SKM-1 treated with dmso at 0.1 percent for 144 hours (cell line): ENCODE results near the gene KRTAP21-1.
"Not testable (repeated sequence)": the region's sequence is repeated elsewhere in the genome, so short reads cannot be mapped to it uniquely, and the experiment has no call there.

Experiments used
- DNase-seq: peaks from one replicate; lab custom pipeline; 2025; ENCODE audit not compliant: unreplicated experiment; lab: John Stamatoyannopoulos, UW

KRTAP21-1 gene

DNA sequence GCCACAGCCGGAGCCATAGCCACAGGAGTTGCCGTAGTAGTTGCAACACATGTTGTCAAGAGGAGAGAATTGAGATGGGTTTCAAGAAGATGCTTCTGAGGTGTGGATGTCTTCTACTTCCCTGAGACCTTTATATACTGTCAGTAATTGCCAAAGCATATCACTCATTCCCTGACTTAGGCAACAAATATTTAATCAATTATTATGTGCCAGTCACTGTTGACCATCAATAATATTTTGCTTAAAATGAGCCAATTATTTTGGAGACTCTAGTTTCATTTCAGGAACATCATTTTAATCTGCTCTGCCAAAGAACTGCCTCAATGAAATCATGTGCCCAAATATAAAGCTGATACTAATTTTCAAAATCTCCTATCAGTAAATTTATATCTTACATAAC lies at the start of gene KRTAP21-1:
Gene KRTAP21-1, minus strand, starts transcription at position 101 of the 400 bp plus-strand sequence. Its CDS starts 50 bp downstream, at position 51.
- not testable (repeated sequence) for DNase-seq

DNA sequence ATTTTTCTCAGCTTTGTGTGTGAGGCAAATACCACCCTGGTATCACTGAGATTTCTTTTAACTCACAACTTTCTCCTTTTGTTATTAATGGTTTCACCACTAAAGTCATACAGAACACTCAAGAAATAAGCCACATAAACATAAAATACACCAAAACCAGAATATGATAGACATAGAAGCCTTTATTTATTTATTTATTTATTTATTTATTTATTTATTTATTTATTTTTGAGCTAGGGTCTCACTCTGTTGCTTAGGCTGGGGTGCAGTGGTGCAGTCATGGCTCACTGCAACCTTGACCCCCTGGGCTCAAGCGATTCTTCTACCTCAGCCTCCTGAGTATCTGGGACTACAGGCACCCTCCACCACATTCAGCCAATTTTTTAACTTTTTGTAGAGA lies 45.4 kb upstream of the KRTAP21-1 start:
- DNase-seq: no peak

DNA sequence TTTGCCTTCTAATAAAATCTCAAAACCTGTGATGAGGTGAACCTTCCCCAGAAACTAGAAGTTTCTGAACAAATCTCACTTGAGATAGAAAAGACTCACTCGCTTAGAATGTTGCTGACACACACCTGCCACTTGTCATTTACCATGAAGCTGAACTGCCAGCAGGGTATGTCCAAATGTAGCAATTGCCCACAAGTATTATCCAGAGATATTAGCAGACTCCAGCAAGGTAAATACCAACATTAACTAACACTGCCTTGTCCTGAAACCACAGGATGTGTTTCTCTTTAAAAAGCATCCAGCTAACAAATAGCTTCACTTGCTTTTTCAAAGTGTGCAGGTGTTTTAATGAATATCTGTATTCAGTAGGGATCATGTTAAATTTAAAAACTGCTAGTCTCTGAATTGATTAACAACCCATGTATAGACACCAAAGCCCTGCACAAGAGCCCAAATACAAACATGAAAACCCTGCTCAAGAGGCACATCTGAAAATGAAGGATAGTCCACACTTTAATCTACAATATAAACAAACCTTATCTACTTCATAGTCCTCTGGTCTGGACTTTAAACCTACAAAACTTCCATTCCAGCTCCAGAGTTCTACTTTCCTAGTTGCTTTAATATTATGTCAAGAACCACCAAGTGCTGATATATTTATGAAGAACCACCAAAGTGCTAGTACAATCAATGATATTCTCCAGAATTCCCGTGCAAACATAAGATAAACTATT lies 38.5 kb upstream of the KRTAP21-1 start:
- no peak for DNase-seq

DNA sequence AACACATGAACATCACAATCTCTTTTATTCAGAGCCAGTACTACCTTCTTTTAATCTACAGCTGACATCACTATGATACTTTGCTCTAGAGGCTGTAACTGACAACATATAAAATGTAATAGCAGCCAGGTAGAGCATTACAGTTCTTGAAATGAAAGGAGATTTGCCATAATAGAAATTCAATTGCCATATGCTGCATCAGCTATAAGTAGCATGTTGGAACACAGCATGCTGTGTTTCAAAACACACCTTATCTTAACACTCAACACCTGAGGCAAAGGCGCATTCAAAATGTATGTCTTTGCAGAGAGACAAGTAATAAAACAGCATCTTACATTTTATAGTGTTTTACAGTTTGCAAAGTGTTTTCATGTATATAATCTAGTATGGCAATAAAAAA lies 24.0 kb upstream of the KRTAP21-1 start:
- no peak for DNase-seq

DNA sequence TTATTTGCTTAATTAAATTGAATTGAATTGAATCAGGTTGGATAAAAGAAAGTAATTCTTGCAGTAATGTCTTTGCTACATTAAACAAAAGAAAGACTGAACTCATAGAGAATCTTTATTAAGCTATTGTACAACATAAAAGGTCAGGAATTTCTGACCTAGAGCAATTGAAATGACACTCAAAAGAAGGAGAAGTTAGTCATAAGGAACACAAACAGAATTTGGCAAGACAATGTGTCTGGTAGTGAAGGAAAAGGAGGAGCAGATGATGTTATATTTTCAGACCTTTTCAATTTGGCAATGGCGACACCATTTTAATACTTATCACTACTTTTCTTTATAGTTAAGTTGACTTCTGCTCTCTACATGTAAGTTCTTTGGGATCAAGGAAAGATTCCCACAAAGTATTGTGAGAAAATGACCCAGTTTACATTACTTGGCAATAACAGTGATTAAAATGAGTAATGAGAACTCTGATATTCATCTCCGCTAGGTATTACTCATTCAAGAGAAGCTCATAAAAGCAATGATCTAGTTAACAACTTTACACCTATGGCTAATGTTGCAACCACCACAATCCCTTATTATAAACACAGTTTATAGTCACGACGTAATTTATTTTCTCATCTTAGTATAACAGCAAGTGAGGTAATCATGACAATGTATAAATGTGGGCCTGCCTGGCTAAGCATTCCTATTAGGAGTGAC lies 14.7 kb upstream of the KRTAP21-1 start:
- DNase-seq: no peak

DNA sequence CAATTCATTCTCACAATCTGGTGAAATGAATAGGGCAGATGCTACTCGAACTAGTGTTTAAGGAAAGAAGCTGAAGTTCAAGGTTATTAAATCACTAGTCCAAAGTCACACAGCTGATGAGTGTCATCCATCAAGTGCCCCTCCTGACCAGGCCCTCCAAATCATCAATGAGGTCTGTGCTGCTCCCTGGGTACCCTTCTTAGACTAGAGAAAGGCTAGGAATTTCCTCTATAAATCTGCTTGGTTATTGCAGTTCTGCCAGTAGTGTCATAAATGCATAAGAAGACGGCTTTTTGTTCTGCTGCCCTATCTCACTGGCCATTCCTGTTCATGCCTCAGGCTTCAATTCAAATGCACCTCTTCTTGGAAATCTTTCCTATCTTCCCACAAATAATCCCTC lies 5.5 kb upstream of the KRTAP21-1 start:
- no peak for DNase-seq

DNA sequence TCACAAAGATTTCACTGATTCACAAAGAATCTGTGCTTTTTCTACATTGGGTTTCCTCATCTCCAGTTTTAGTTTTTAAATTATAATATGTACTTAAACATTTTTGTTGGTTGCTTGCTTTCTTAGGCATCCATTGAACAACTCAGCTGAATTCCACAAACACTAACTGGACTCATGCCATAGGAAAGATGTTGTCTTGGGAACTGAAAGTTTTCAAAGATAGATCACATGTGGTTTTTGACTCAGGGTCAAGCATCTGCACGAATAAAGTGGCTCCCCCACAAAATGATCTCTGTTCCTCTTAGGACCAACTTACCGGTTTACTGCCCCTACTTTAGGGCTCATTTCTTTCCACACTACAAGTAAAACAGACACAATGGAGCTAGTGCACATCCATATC lies 3.1 kb upstream of the KRTAP21-1 start:
- DNase-seq: no peak

DNA sequence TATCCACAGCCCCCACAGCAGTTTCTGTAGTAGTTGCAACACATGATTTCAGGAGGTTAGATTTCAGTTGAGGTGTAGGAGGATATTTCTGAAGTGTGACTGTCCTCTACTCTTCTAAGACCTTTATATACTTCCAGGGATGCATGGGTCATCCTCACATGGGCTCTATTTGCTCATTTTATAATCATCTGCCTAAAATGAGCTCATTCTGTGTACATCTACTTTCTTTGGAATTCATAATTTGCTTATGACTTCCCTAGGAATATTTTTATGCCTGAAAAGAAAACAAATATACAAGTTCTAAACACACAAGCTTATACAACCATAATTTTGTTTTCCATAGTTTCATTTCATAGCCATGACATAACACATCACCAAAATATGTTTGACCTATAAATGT lies 8.1 kb downstream of the KRTAP21-1 start, which contains the start of gene KRTAP21-2:
Gene KRTAP21-2, minus strand, starts transcription at position 101 of the 400 bp plus-strand sequence. Its CDS starts 57 bp downstream, at position 44.
- DNase-seq: no peak

DNA sequence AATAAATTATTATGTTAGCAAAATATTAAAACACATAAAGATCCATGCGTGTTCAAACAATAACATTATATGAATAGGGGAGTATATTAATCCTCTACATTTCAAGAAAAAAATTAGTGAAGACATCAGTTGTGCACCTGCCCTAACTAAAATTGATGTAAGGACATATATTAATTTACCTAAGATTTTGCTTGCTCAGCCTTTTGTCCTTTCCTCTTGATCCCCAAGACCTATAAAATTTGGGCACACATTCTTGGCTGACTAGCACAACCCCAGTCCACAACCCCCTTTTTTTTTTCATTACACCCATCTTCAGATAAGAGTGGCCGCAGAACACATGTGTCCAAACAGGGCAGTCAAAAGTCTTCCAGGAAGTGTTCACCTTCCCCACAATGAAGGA lies 14.8 kb downstream of the KRTAP21-1 start:
- DNase-seq: no peak

DNA sequence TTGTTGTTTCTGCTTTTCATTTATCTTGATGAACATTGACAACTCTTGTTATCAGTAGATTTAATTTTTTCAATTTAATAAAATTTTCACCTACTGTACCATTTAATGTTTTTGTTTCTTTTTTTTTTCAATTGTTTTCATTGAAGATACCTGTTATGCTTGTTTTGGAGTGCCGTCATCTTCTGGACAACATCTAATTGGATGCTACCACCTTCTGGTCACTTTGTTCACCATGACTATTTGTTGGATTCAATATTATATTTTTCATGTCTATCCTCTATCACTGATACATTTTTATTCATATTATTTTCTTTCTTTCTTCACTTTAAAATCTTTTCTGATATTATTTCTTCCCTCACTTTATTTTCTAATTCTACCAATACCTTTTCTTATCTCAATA lies 22.2 kb downstream of the KRTAP21-1 start:
- DNase-seq: no peak

DNA sequence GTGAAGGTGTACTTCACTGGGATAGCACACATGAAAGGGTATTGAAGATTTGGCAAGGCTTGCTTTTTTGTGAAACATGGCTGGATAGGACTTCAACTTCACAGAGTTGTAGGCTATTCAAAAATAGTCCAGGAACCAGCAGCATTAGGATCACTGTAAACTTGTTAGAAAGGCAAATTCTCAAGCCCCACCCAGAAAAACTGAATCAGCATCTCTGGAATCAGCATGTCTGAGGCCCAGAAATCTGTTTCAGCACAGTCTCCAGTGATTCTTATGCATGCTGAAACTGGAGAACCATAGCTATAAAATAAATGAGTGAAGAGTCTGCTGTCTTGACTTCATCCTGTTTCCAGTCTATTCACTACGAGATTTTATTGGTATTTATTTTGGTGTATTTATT lies 28.5 kb downstream of the KRTAP21-1 start:
- DNase-seq: no peak

DNA sequence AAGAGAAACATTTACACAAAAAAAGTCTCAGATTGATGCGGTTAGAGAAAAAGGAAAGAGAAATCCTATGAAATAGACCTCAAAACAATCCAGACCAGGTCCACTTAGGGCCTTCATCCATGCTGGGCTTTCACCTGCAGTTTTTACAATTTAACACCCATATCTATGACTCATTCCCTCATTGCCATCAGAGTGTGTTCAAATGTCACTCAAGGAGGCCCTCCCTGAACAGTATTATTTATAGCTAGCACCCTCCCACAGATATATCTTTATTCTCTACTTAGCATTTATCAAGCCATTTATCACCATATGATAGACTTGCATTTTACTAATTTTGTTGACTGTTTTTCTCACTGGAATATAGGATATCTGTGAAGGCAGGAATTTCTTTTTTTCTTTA lies 35.8 kb downstream of the KRTAP21-1 start:
- DNase-seq: no peak

DNA sequence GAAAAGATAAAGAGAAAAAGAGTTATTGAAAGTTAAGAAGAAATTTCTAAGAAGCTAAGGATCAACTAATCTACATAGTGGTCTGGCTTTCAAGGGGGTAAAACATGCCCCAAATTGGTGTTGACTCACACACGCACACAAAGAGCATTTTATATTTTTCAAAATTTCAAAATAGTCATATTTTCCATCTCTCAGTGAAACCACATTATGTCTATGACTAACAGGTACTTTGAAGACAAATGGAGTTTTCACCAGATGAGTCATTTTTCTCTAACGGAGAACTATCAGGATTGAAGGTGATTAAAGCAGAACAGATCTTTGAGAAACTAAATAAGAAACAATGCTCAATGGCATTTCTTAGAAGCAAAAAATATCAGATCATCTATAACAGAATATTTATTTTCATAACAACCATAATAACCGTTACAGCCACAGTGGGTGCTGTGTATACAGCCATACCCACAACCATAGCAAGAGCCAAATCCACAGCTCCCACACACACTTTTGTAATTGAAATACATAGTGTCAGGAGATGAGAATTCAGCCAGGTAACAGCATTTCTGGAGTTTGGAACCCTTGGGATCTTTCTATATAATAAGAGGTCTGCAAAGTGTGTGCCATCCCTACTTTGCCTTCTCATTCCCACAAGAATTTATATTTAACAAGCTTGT lies 36.9 kb downstream of the KRTAP21-1 start, which contains the start of gene KRTAP21-3:
Gene KRTAP21-3, minus strand, starts transcription at position 539 of the 671 bp plus-strand sequence. Its CDS starts 18 bp downstream, at position 521.
- DNase-seq: no peak

DNA sequence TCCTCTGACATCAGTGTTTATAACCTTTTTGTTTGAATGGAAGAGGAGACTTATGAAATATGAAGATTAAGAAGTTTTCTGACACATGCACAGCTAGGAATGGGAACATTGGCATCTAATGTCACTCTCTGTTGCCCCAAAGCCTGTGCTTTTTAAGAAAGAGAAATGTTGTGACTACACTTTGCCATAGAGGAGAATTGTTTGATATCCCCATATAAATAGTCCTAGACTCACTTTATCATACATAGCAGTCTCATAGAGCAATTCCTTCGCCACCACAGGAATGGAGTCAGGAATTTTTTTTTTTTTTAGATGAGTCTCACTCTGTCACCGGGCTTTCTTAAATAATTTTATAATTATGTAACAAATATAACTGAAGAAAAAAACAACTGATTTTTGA lies 38.1 kb downstream of the KRTAP21-1 start:
- DNase-seq: no peak

DNA sequence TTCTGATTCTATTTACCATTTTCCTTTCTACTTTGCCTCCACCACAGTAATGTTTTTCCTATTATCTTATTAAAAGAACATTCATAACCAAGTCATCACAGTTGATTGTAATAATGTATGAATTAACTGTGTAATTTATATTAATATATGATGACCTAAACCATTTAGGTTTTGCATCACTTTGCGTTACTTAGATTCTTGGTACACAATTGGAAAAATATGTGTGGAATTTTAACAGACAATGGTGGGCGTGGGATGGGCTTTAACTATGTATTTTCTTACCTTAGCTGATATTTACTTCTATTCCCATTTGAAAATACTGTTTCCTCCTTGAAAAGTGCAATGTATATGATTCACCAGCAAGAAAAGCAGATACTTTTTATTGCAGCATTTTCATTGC lies 40.3 kb downstream of the KRTAP21-1 start:
- DNase-seq: no peak

DNA sequence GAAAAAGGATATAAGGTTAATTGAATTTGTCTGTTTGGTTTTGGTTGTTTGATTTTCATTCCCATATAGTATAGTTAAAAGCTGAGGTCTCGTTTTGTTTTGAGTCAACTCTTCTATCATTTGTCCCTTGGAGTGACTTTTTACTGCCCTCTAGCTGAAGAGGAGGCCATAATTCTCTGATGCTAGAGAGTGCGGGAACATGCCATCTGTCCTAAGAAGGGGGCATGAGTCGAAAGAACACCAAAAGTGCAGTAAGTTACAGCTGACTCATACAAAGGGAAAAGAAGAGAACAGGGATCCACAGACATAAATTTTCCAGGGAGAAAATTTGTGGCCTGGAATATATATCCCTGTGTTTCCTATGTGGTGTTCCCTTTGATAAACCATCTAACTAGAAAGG lies 40.8 kb downstream of the KRTAP21-1 start:
- DNase-seq: no peak

DNA sequence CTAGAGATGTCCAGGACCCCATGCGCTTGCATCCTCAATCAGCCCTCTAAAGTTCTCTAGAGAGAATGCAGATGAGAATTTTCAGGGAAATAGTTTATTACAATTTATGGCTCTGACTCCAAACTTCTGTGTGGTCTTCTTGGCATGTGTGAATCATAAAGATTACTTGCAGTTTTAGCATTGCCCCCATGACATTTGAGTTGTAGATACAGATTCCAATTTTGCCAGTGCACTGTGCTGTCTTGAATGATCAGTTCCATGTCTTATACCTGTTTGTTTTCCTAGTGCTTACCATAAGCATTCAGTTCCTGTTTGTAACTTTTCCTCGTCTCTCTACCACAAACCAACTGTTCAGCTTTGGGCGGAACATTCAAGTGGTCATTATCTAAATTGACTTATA lies 41.5 kb downstream of the KRTAP21-1 start:
- DNase-seq: no peak

DNA sequence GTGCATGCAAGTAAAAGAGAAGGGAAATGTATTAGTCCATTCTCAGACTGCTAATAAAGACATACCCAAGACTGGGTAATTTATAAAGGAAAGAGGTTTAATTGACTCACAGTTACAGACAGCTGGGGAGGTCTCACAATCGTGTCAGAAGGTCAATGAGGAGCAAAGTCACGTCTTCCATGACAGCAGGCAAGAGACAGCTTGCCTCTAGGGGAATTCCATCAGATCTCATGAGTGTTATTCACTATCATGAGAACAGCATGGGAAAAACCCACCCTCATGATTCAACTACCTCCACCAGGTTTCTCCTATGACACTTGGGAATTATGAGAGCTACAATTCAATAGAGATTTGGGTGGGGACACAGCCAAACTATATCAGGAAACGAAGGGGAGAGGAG lies 44.7 kb downstream of the KRTAP21-1 start:
- DNase-seq: no peak

DNA sequence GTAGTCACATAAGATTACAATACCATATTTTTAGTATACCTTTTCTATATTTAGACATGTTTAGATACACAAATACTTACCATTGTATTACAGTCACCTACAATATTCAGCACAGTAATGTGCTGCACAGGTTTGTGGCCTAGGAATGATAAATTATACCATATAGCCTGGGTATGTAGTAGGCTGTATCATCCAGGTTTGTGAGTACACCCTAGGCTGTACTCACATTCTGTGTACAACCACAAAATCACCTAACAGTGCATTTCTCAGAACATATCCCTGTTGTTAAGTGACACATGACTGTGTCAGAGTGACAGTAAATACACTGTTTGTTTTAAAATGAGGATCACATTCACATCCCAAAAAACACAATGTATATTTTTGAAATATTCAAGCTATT lies 47.8 kb downstream of the KRTAP21-1 start:
- DNase-seq: no peak
